ENCODE results near the gene BANF2.

GRCh38 chr20:17663486-17663885 is 36.3 kb upstream of the BANF2 start:
- TF ChIP-seq KAT2A (conservative IDR thresholded peaks at IDR 0.05; ENCODE audit: control insufficient read depth, low read depth, low read length) = no peak
- no peak for TF ChIP-seq NBN (IDR thresholded peaks at IDR 0.05)
- TF ChIP-seq CTCF (IDR thresholded peaks at IDR 0.05 in 2 of 3, conservative IDR thresholded peaks at IDR 0.05 in 1 of 3; ENCODE audit: control insufficient read depth in 2 of 3, extremely low read depth in 1 of 3, insufficient read depth in 1 of 3, low read depth in 3 of 3, low read length in 3 of 3) = no peak
- TF ChIP-seq ZZZ3 (IDR thresholded peaks at IDR 0.05; ENCODE audit: control insufficient read depth, insufficient read length, low read depth) = no peak
- TF ChIP-seq YBX1 (IDR thresholded peaks at IDR 0.05) = no peak
- no peak for TF ChIP-seq EP300 (IDR thresholded peaks at IDR 0.05; ENCODE audit: borderline replicate concordance in 1 of 2, control insufficient read depth in 1 of 2, low read depth in 2 of 2, low read length in 2 of 2)
- no peak for TF ChIP-seq TBL1XR1 (IDR thresholded peaks at IDR 0.05; ENCODE audit: low read depth, low read length)
- no peak for TF ChIP-seq POLR2A (IDR thresholded peaks at IDR 0.05; ENCODE audit: low read depth, low read length)
- TF ChIP-seq FOXM1 (IDR thresholded peaks at IDR 0.05; ENCODE audit: low read depth, low read length) = no peak
- no peak for TF ChIP-seq REST (IDR thresholded peaks at IDR 0.05; ENCODE audit: low read depth, low read length)
- no peak for TF ChIP-seq SIN3A (IDR thresholded peaks at IDR 0.05; ENCODE audit: low read depth, low read length)
- TF ChIP-seq CEBPZ (IDR thresholded peaks at IDR 0.05; ENCODE audit: low read depth, low read length) = no peak
- no peak for TF ChIP-seq ESRRA (IDR thresholded peaks at IDR 0.05; ENCODE audit: low read length)
